Colonic mucosa (tissue), 4 donors: ENCODE results near the gene NDNF. TPM values are rescaled to one million over a fixed set of nuclear protein-coding genes. Genes with fewer than 3 reads are reported as not detected.

Experiments
- DNase-seq: peaks from one replicate; pipeline ENCODE4 v3.0.0-alpha.2; 2020
- H3K27ac ChIP-seq: fragments of 200-600 bp; one replicate; pipeline ENCODE4 v1.8.0; 2021
- H3K27me3 ChIP-seq: fragments of 200-600 bp; one replicate; pipeline ENCODE4 v1.8.0; 2021
- H3K36me3 ChIP-seq: fragments of 200-600 bp; one replicate; pipeline ENCODE4 v1.8.0; 2021
- H3K4me1 ChIP-seq: fragments of 200-600 bp; one replicate; pipeline ENCODE4 v1.8.0; 2021; ENCODE audit warnings: mild to moderate bottlenecking
- H3K4me3 ChIP-seq: fragments of 200-600 bp; one replicate; pipeline ENCODE4 v1.8.0; 2021
- H3K9ac ChIP-seq, 2 donors: one replicate each; pipeline ENCODE4 v1.7.0; 2013; ENCODE audit warnings: control low read depth in 2 of 2, low read depth in 2 of 2, low read length in 2 of 2
- H3K9me3 ChIP-seq: fragments of 200-600 bp; one replicate; pipeline ENCODE4 v1.8.0; 2021
- CTCF ChIP-seq: fragments of 200-600 bp; IDR thresholded peaks from one replicate; pipeline ENCODE4 v1.8.0; 2022; ENCODE audit warnings: antibody characterized with exemption, mild to moderate bottlenecking
- intact Hi-C: fragments of 100-400 bp; cut with DNase I; formaldehyde crosslinking; loops from one replicate; pipeline ENCODE4 v1.14.1; 2022
- total RNA-seq, 2 donors: library from RNA; stranded (reverse); fragmentation: NEBNext Ultra II Directional in 1 of 2; extraction: Animal tissue kit (Norgen Biotek cat#: 25700) in 1 of 2; gene quantifications; one replicate each; pipeline ENCODE4 v1.2.1, GENCODE V29; 2021
- donor health status: healthy.
- donor health status: DM: no; HTN: no; CAD: no.
- donor health status: DM: no; HTN: no; CAD: no.

The NDNF gene
- total RNA-seq, 2 donors from 2014 or later: 8.9 to 30.4 TPM

DNA sequence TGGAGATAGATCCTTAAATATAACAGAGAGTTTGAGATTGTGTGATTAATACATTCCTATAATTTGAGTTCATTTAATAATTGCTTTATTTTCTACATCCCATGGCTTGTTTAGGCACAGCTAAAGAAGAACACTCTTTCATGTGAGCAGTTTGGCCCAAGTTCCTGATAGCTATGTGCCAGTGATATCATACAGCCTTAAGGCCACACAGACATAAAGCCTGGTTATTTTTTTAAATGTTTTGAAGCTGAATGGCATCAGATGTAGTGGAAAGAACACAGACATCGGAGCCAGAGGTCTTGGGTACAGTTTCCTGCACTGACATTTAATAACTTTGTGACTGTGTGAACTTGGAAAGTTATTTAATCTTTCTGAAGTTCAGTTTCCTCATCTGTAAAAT, 7.0 kb upstream of the NDNF start:
- no peaks in the 10 kb centered on the region for H3K36me3 ChIP-seq
- H3K27ac ChIP-seq: no peak overlapping the region
- no peak for TF ChIP-seq CTCF
- no peaks in the 10 kb centered on the region for H3K27me3 ChIP-seq
- no peaks in the 10 kb centered on the region for H3K9me3 ChIP-seq
- no peak overlapping the region for H3K4me3 ChIP-seq
- intact Hi-C loops: no loop called here
- peaks cover 1% of the 10 kb centered on the region for H3K4me1 ChIP-seq
- no peak for DNase-seq
- H3K9ac ChIP-seq: no peak overlapping the region

DNA sequence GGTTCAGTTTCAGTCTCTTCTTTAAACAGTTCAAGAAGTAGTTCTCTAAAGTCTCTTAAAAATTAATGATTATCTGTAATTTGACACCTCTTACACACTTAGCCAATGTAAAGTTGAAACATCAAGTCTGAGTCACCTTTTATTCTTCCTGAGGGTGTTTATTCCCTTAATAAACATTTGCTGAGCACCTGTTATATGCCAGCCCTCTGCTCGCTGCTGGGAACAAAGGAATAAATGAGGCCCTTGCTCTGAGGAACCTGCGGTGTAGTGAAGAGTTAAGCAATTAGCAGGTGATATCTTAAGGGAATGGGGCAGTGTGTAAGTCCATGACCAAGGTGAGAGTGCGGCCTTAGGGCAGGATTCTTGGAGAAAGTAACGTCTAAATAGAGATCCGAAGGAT, 5.2 kb upstream of the NDNF start:
- TF ChIP-seq CTCF: no peak

GRCh38 chr4:121076416-121076815, 4.1 kb upstream of the NDNF start:
- H3K27ac ChIP-seq: no peak overlapping the region
- H3K4me3 ChIP-seq: no peak overlapping the region
- intact Hi-C loops: no loop called here
- TF ChIP-seq CTCF: no peak
- no peak overlapping the region for H3K9ac ChIP-seq
- no peak for DNase-seq
- no peaks in the 10 kb centered on the region for H3K36me3 ChIP-seq
- no peaks in the 10 kb centered on the region for H3K27me3 ChIP-seq
- H3K9me3 ChIP-seq: no peaks in the 10 kb centered on the region
- H3K4me1 ChIP-seq: peaks cover 4% of the 10 kb centered on the region

More for the DNA sequence above, 5.2 kb upstream of the NDNF start:
- H3K4me1 ChIP-seq: peaks cover 4% of the 10 kb centered on the region
- H3K27ac ChIP-seq: no peak overlapping the region
- no peak overlapping the region for H3K4me3 ChIP-seq
- no peaks in the 10 kb centered on the region for H3K36me3 ChIP-seq
- H3K27me3 ChIP-seq: no peaks in the 10 kb centered on the region
- no peak for DNase-seq
- no peaks in the 10 kb centered on the region for H3K9me3 ChIP-seq
- H3K9ac ChIP-seq: no peak overlapping the region
- intact Hi-C loops: no loop called here

DNA sequence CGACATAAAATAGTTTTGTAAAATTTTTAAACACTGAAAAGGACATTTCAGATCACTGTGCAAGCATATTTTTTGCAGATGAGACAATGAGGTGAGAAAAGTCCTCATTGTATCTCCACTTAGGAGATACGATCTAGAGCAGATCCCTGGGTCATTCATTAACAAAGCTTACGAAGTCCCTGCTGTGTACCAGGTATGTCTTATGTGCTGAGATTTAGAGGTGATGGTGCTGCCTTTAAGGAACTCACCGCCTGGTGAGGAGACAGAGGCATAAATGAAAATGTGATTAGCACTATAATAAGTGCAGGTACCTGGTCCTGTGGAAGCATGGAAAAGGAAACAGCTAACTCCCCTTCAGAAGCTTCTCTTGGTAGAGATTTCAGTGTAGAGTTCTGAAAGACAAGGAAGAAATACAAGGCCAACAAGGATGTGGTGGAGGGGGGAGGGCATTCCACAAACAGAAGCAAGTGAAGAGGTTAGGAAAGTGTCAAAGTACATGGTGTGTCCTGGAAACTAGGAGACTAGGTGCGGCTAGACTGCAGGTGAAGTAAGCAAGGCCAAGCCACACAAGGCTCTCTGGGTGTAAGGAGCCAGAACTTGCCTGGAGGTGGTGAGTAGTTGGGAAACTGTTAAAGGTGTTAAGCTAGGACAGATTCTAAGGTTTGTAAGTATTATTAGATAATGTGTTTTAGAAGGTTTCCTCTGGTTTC, 1.5 kb upstream of the NDNF start:
- H3K4me3 ChIP-seq: no peak overlapping the region

DNA sequence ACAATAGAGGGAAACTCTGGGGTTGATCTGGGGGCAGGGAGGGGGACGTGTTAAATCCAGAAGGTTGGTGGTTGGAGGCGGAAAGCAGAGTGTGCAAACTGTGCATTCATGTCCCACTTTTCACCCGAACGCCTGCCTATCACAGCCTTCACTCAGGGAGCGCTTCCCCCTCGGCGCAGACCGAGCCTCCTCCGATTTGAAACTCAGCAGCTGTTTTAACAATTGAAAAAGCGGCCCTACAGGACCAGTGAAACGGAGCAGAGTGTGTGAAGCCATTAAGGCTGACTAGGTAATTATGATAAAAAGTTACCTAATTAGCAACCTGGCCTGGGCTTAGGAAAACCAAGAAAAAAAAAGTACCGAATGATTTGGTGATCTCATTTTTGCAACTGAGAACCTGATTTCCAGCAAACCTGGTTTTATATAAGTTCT, 685 bp upstream of the NDNF start:
- Histone ChIP-seq H3K9ac (peak overlapping the region; percentile 70 to 75), H3K4me3 (peak overlapping the region; percentile 60), H3K4me1 (peaks cover 4% of the 10 kb centered on the region), H3K9me3 (no peaks in the 10 kb centered on the region), H3K27me3 (no peaks in the 10 kb centered on the region), H3K36me3 (no peaks in the 10 kb centered on the region), H3K27ac (peak overlapping the region; percentile 69)
- peak; percentile 49 for DNase-seq
- intact Hi-C loops: loop anchor here (5.0 kb wide), 1 partner anchor 146 kb away; no protein-coding TSS in a partner anchor
- TF ChIP-seq CTCF: no peak

More for the DNA sequence above, 1.5 kb upstream of the NDNF start:
- Histone ChIP-seq H3K27me3 (no peaks in the 10 kb centered on the region), H3K4me1 (peaks cover 4% of the 10 kb centered on the region), H3K27ac (peak overlapping the region; percentile 69), H3K9me3 (no peaks in the 10 kb centered on the region), H3K36me3 (no peaks in the 10 kb centered on the region), H3K9ac (peak overlapping the region in 1 of 2 donors; percentile 44)
- intact Hi-C loops: loop anchor here (5.0 kb wide), 1 partner anchor 147 kb away; no protein-coding TSS in a partner anchor
- peak; percentile 85 for DNase-seq
- no peak for TF ChIP-seq CTCF
